H1 (cell line): ENCODE measurements around the gene ITPKB. TPM values are rescaled to one million over a fixed set of nuclear protein-coding genes. Genes with fewer than 3 reads are reported as not detected.

Source experiments
- CTCF ChIA-PET: fragments of 300-600 bp; sonication (Branson Sonifier 250); formaldehyde crosslinking; loops from one replicate; lab custom pipeline; 2021; ENCODE audit not compliant: partially characterized antibody; lab: Charles Lee
- POLR2A ChIA-PET: fragments of 300-600 bp; sonication (Branson Sonifier 250); formaldehyde crosslinking; loops from one replicate; lab custom pipeline; 2021; ENCODE audit warnings: inconsistent platforms; ENCODE audit not compliant: partially characterized antibody; lab: Charles Lee
- DNase-seq, 2 experiments: peaks; one replicate each; pipeline versions ENCODE4 v3.0.0 to v3.0.0-alpha.2; 2010 to 2022; ENCODE audit warnings: low spot score in 2 of 2, low read depth in 1 of 2, mixed read lengths in 1 of 2
- FAIRE-seq: peaks from 2 replicates; lab custom pipeline; 2011; peaks lifted over from hg19 to GRCh38; lab: Jason Lieb, UNC
- H2AFZ ChIP-seq: 2 replicates; pipeline ENCODE4 v1.8.1; 2012; ENCODE audit warnings: low read length, inconsistent platforms
- H2AK5ac ChIP-seq: 2 replicates; pipeline ENCODE4 v1.6.1; 2013; ENCODE audit warnings: low read depth, low read length
- H2BK120ac ChIP-seq: replicated peaks from 2 replicates; pipeline ENCODE3; 2013; ENCODE audit warnings: low read depth, low read length, inconsistent platforms
- H2BK12ac ChIP-seq: 2 replicates; pipeline ENCODE4 v1.6.1; 2013; ENCODE audit warnings: low read depth, low read length
- H2BK15ac ChIP-seq: 2 replicates; pipeline ENCODE4 v1.6.1; 2013; ENCODE audit warnings: low read length
- H2BK20ac ChIP-seq: 2 replicates; pipeline ENCODE4 v1.6.1; 2013; ENCODE audit warnings: low read length
- H2BK5ac ChIP-seq: 2 replicates; pipeline ENCODE4 v1.6.1; 2013; ENCODE audit warnings: low read depth, low read length
- H3K14ac ChIP-seq: 2 replicates; pipeline ENCODE4 v1.6.1; 2013; ENCODE audit warnings: inconsistent platforms; ENCODE audit not compliant: insufficient read length
- H3K18ac ChIP-seq: 2 replicates; pipeline ENCODE4 v1.6.1; 2013; ENCODE audit warnings: low read length; ENCODE audit errors: extremely low read depth
- H3K23ac ChIP-seq: 2 replicates; pipeline ENCODE4 v1.6.1; 2013; ENCODE audit warnings: inconsistent platforms; ENCODE audit not compliant: insufficient read length
- H3K23me2 ChIP-seq: 2 replicates; pipeline ENCODE4 v1.6.1; 2013; ENCODE audit warnings: low read depth, low read length
- H3K27ac ChIP-seq: 2 replicates; pipeline ENCODE4 v1.6.1; 2011; ENCODE audit warnings: low read depth, low read length, inconsistent platforms
- H3K27me3 ChIP-seq, 4 experiments: replicated peaks in 1 of 4; 1 replicate in 1 of 4; 2 replicates in 3 of 4; pipeline versions ENCODE4 v1.6.1 to v1.8.1; 2011 to 2013; ENCODE audit warnings: low read length in 3 of 4, mild to moderate bottlenecking in 3 of 4, inconsistent platforms in 2 of 4, mixed read lengths in 2 of 4, moderate library complexity in 1 of 4; ENCODE audit not compliant: control insufficient read depth in 3 of 4, insufficient read depth in 3 of 4; ENCODE audit errors: extremely low read depth in 1 of 4
- H3K36me3 ChIP-seq, 4 experiments: 2 replicates each; pipeline versions ENCODE4 v1.6.1 to v1.8.1; 2011 to 2013; ENCODE audit warnings: mild to moderate bottlenecking in 4 of 4, low read length in 3 of 4, moderate library complexity in 2 of 4, control low read depth in 1 of 4, inconsistent platforms in 1 of 4; ENCODE audit not compliant: insufficient read depth in 4 of 4, control insufficient read depth in 2 of 4
- H3K4ac ChIP-seq: replicated peaks from 2 replicates; pipeline ENCODE3; 2013; ENCODE audit warnings: low read length, low read depth, mixed read lengths, inconsistent platforms; ENCODE audit not compliant: insufficient read length
- H3K4me1 ChIP-seq, 4 experiments: replicated peaks in 1 of 4; 1 replicate in 1 of 4; 2 replicates in 3 of 4; pipeline versions ENCODE4 v1.6.1 to v1.8.1; 2011 to 2013; ENCODE audit warnings: low read length in 3 of 4, inconsistent platforms in 2 of 4, mixed read lengths in 1 of 4; ENCODE audit not compliant: insufficient read depth in 4 of 4, control insufficient read depth in 3 of 4
- H3K4me2 ChIP-seq, 2 experiments: 2 replicates each; pipeline versions ENCODE4 v1.6.1 to v1.8.1; 2011 to 2013; ENCODE audit warnings: low read depth in 2 of 2, low read length in 2 of 2, control low read depth in 1 of 2, inconsistent platforms in 1 of 2, mild to moderate bottlenecking in 1 of 2; ENCODE audit not compliant: insufficient read depth in 1 of 2
- H3K4me3 ChIP-seq, 4 experiments: fragments of 200-600, 300-600 bp in 1 of 4; sonication (generic), shearing (Covaris generic), sonication (Bioruptor Twin) in 1 of 4; 2 replicates each; pipeline versions ENCODE4 v1.5.1 to v1.8.1; 2011 to 2016; ENCODE audit warnings: low read length in 4 of 4, low read depth in 3 of 4, control low read depth in 2 of 4, inconsistent platforms in 2 of 4, mild to moderate bottlenecking in 2 of 4, mixed read lengths in 1 of 4, moderate library complexity in 1 of 4; ENCODE audit not compliant: insufficient read depth in 2 of 4; ENCODE audit errors: extremely low read depth in 1 of 4
- H3K56ac ChIP-seq: replicated peaks from 2 replicates; pipeline ENCODE3; 2013; ENCODE audit warnings: low read depth, mild to moderate bottlenecking, mixed read lengths, low read length, inconsistent platforms; ENCODE audit not compliant: insufficient read length
- H3K79me1 ChIP-seq: 2 replicates; pipeline ENCODE4 v1.6.1; 2013; ENCODE audit warnings: low read depth, low read length, control low read depth
- H3K79me2 ChIP-seq, 2 experiments: 2 replicates each; pipeline versions ENCODE4 v1.6.1 to v1.8.1; 2012 to 2013; ENCODE audit warnings: low read length in 2 of 2, mild to moderate bottlenecking in 2 of 2, inconsistent platforms in 1 of 2; ENCODE audit not compliant: insufficient read depth in 2 of 2, control insufficient read depth in 1 of 2
- H3K9ac ChIP-seq, 4 experiments: replicated peaks in 1 of 4; 1 replicate in 1 of 4; 2 replicates in 3 of 4; pipeline versions ENCODE4 v1.6.1 to v1.8.1; 2011 to 2013; ENCODE audit warnings: low read depth in 3 of 4, low read length in 3 of 4, control low read depth in 2 of 4, mild to moderate bottlenecking in 2 of 4, moderate library complexity in 2 of 4, inconsistent platforms in 1 of 4; ENCODE audit errors: extremely low read depth in 1 of 4
- H3K9me3 ChIP-seq, 2 experiments: 2 replicates each; pipeline versions ENCODE4 v1.6.1 to v1.8.1; 2012 to 2013; ENCODE audit warnings: mild to moderate bottlenecking in 2 of 2, moderate library complexity in 2 of 2, control low read depth in 1 of 2, inconsistent platforms in 1 of 2, low read depth in 1 of 2, low read length in 1 of 2, mixed read lengths in 1 of 2; ENCODE audit not compliant: insufficient read depth in 2 of 2
- H4K20me1 ChIP-seq, 2 experiments: replicated peaks in 1 of 2; 2 replicates each; pipeline versions ENCODE3 to v1.8.1; 2011 to 2013; ENCODE audit warnings: inconsistent platforms in 2 of 2, low read length in 2 of 2, mild to moderate bottlenecking in 1 of 2; ENCODE audit not compliant: insufficient read depth in 2 of 2, control insufficient read depth in 1 of 2
- H4K5ac ChIP-seq: 2 replicates; pipeline ENCODE4 v1.6.1; 2013; ENCODE audit warnings: low read length, low read depth, mixed read lengths, inconsistent platforms; ENCODE audit not compliant: insufficient read length
- H4K8ac ChIP-seq: 2 replicates; pipeline ENCODE4 v1.8.0; 2013; ENCODE audit warnings: mild to moderate bottlenecking, moderate library complexity, low read length, inconsistent platforms; ENCODE audit not compliant: insufficient read depth; ENCODE audit errors: extremely low read depth
- H4K91ac ChIP-seq: replicated peaks from 2 replicates; pipeline ENCODE3; 2013; ENCODE audit warnings: low read length, mixed read lengths, inconsistent platforms; ENCODE audit not compliant: insufficient read length
- ASH2L ChIP-seq: fragments of 200-600, 300-600 bp; sonication (generic); IDR thresholded peaks from one replicate; pipeline ENCODE4 v1.7.1; 2017; ENCODE audit warnings: low read length
- CBX5 ChIP-seq: fragments of 300-800, 300-1000 bp; sonication (generic); IDR thresholded peaks from 2 replicates; pipeline ENCODE4 v1.7.1; 2016; ENCODE audit warnings: antibody characterized with exemption, low read length, low read depth
- CREB1 ChIP-seq: IDR thresholded peaks from 2 replicates; pipeline ENCODE4 v1.6.1; 2012; ENCODE audit warnings: inconsistent platforms
- CTBP2 ChIP-seq: IDR thresholded peaks from 2 replicates; pipeline ENCODE4 v1.7.0; 2011; ENCODE audit warnings: borderline replicate concordance, mild to moderate bottlenecking, moderate library complexity, mixed read lengths, low read length; ENCODE audit not compliant: insufficient read depth, insufficient read length
- JUN ChIP-seq: IDR thresholded peaks from 2 replicates; pipeline ENCODE4 v1.6.1; 2011; ENCODE audit warnings: low read depth, mild to moderate bottlenecking, improper control_type of control experiment, low read length
- KDM1A ChIP-seq: fragments of 200-600, 300-600 bp; sonication (generic); IDR thresholded peaks from 2 replicates; pipeline ENCODE4 v1.7.1; 2016; ENCODE audit warnings: mild to moderate bottlenecking, low read length, borderline replicate concordance
- NANOG ChIP-seq: IDR thresholded peaks from 2 replicates; pipeline ENCODE4 v1.6.1; 2011; ENCODE audit warnings: low read length, low read depth, mild to moderate bottlenecking, inconsistent platforms; ENCODE audit not compliant: insufficient read depth, poor library complexity, severe bottlenecking
- RBBP5 ChIP-seq: IDR thresholded peaks from 2 replicates; pipeline ENCODE4 v1.7.1; 2012; ENCODE audit warnings: low read depth, mild to moderate bottlenecking, inconsistent platforms, low read length, moderate library complexity, borderline replicate concordance
- RNF2 ChIP-seq: fragments of 200-900, 300-1000 bp; sonication (generic); IDR thresholded peaks from 2 replicates; pipeline ENCODE4 v1.7.1; 2016; ENCODE audit warnings: borderline replicate concordance, low read depth, mild to moderate bottlenecking, antibody characterized with exemption, low read length; ENCODE audit not compliant: poor library complexity, severe bottlenecking; ENCODE audit errors: missing control alignments
- RXRA ChIP-seq: IDR thresholded peaks from 2 replicates; pipeline ENCODE4 v1.6.1; 2011; ENCODE audit warnings: low read depth, mild to moderate bottlenecking, low read length, moderate library complexity; ENCODE audit not compliant: insufficient read depth
- SP2 ChIP-seq: IDR thresholded peaks from 2 replicates; pipeline ENCODE4 v1.6.1; 2012; ENCODE audit warnings: mild to moderate bottlenecking, low read length, inconsistent platforms
- WGBS, 2 experiments: shearing (Covaris generic) in 1 of 2; methylation state at CpG; one replicate each; pipeline versions ENCODE4 v1.1.6 to v1.1.7; 2013 to 2015; ENCODE audit warnings: low lambda C conversion rate in 2 of 2, mixed read lengths in 2 of 2, inconsistent platforms in 1 of 2, low coverage in 1 of 2, missing lambda C conversion rate in 1 of 2; ENCODE audit not compliant: insufficient replicate concordance in 2 of 2, insufficient coverage in 1 of 2, insufficient read length in 1 of 2; ENCODE audit errors: extremely low coverage in 1 of 2, missing lambda C conversion rate in 1 of 2; 5-methylcytosine and 5-hydroxymethylcytosine counted together
- polyA plus RNA-seq, 7 experiments: library from polyadenylated mRNA; depleted of rRNA in 3 of 7; stranded (reverse) in 5 of 7; unstranded in 2 of 7; fragments of >200 nt in 5 of 7; fragments of 200-250 nt in 2 of 7; gene quantifications; 1 replicate in 5 of 7; 2 replicates in 1 of 7; 4 replicates in 1 of 7; pipeline versions ENCODE4 v1.2.1 to v1.2.3, GENCODE V29; 2011 to 2013; ENCODE audit warnings: missing spikeins in 2 of 7, mixed read lengths in 2 of 7
- total RNA-seq: library from RNA; stranded (reverse); fragmentation: NEBNext Ultra II Directional; extraction: Animal tissue kit (Norgen Biotek cat#: 25700); gene quantifications from 2 replicates; pipeline ENCODE4 v1.2.1, GENCODE V29; 2021

ITPKB gene
- total and polyA plus RNA-seq, 2 of the 8 experiments (the other 6 are each of a cell fraction or from before 2014, with no cell fraction given): 1.7 to 4.8 TPM

GRCh38 chr1:226679853-226680516, 59.1 kb downstream of the ITPKB start:
- Histone ChIP-seq H3K4me2 (peak overlapping the region; percentile 56 to 72), H2BK5ac (peak overlapping the region; percentile 53; the same call in 1 of the 2 replicates), H3K4me3 (peak overlapping the region; percentile 2 to 51 (median 32); a peak in 6 of 8 replicates), H3K18ac (peak overlapping the region; percentile 71; the same call in 1 of the 2 replicates), H3K23me2 (peaks cover 2% of the 10 kb centered on the region; the same call in 1 of the 2 replicates), H4K5ac (no peak overlapping the region), H4K91ac (no peak overlapping the region), H3K9me3 (no peaks in the 10 kb centered on the region), H3K14ac (no peak overlapping the region), H3K23ac (no peak overlapping the region), H4K20me1 (no peaks in the 10 kb centered on the region), H2BK120ac (no peak overlapping the region), H4K8ac (no peak overlapping the region), H2BK20ac (no peak overlapping the region), H2AFZ (peak overlapping the region; percentile 76; the same call in 1 of the 2 replicates), H3K27me3 (peaks cover 0 to 29% (median 7%) of the 10 kb centered on the region in 4 experiments; a peak in 4 of 7 replicates), H3K27ac (peak overlapping the region; percentile 57; the same call in 1 of the 2 replicates), H2BK15ac (no peak overlapping the region), H3K56ac (no peak overlapping the region), H2AK5ac (no peak overlapping the region), H3K4ac (no peak overlapping the region), H3K36me3 (no peaks in the 10 kb centered on the region), H3K79me1 (no peaks in the 10 kb centered on the region; the same call in 1 of the 2 replicates), H3K79me2 (no peaks in the 10 kb centered on the region), H2BK12ac (peak overlapping the region; percentile 78; the same call in 1 of the 2 replicates), H3K4me1 (peaks cover 6 to 19% (median 13%) of the 10 kb centered on the region in 4 experiments; a peak in 6 of 7 replicates), H3K9ac (peak overlapping the region in 3 of 4 experiments; percentile 38 to 63 (median 56); a peak in 6 of 7 replicates)
- ChIA-PET CTCF (interaction anchor here (1.1 to 4.9 kb wide), 10 partner anchors 21 to 130 kb away, joined by 3 to 27 read pairs (median 5); no protein-coding TSS in a partner anchor), POLR2A (interaction anchor here (0.9 to 1.3 kb wide), 5 partner anchors 13 to 316 kb away, joined by 3 read pairs; no protein-coding TSS in a partner anchor)
- FAIRE-seq (peak; percentile 90), DNase-seq (peak; percentile 84 to 97)
- WGBS, 2 experiments: 7% methylated on average over 22 of the region's 22 CpGs; no CpG with 5 or more reads in 1 of the 2 experiments
- no peak for TF ChIP-seq CBX5
- peak; percentile 91 for TF ChIP-seq CREB1
- TF ChIP-seq CTBP2: peak; percentile 77
- TF ChIP-seq RBBP5: peak; percentile 47; the same call in 1 of the 2 replicates
- TF ChIP-seq NANOG: peak; percentile 15
- TF ChIP-seq JUN: no peak
- peak; percentile 47 for TF ChIP-seq ASH2L
- no peak for TF ChIP-seq SP2
- TF ChIP-seq RXRA: no peak
- TF ChIP-seq KDM1A: no peak
- TF ChIP-seq RNF2: no peak
